HepG2 (cell line): ENCODE measurements around the gene PRR15L. TPM values are rescaled to one million over a fixed set of nuclear protein-coding genes. Genes with fewer than 3 reads are reported as not detected.

Experiments
- ASH2L ChIP-seq: fragments of 300-600, 200-600 bp; sonication (generic); IDR thresholded peaks from 2 replicates; pipeline ENCODE4 v1.7.0; 2017; ENCODE audit warnings: low read depth, mild to moderate bottlenecking, moderate library complexity, mixed read lengths, low read length; ENCODE audit not compliant: insufficient read length
- CBX5 ChIP-seq: sonication (generic); formaldehyde crosslinking; IDR thresholded peaks from 2 replicates; pipeline ENCODE4 v1.4.0; 2020; ENCODE audit warnings: missing genetic modification reagents, borderline replicate concordance
- GATAD2A ChIP-seq: IDR thresholded peaks from 2 replicates; pipeline ENCODE4 v1.6.1; 2016
- KDM2A ChIP-seq: sonication (generic); formaldehyde crosslinking; IDR thresholded peaks from 2 replicates; pipeline ENCODE4 v1.4.0; 2020; ENCODE audit warnings: low read depth, missing genetic modification reagents, borderline replicate concordance
- MAFK ChIP-seq, 2 experiments: IDR thresholded peaks in 1 of 2; conservative IDR thresholded peaks in 1 of 2; 2 replicates each; pipeline ENCODE4 v1.6.1; 2011; ENCODE audit warnings: improper control_type of control experiment in 2 of 2, low read length in 2 of 2
- MTA3 ChIP-seq: sonication (generic); formaldehyde crosslinking; IDR thresholded peaks from 2 replicates; pipeline ENCODE4 v1.4.0; 2020; ENCODE audit warnings: missing genetic modification reagents
- NFE2 ChIP-seq: sonication (generic); formaldehyde crosslinking; IDR thresholded peaks from 2 replicates; pipeline ENCODE4 v1.4.0; 2020; ENCODE audit warnings: missing genetic modification reagents
- RAD21 ChIP-seq: fragments of 450-650 bp; formaldehyde crosslinking; IDR thresholded peaks from 2 replicates; pipeline ENCODE4 v1.5.0; 2020; ENCODE audit warnings: mild to moderate bottlenecking
- SATB2 ChIP-seq: sonication (generic); formaldehyde crosslinking; IDR thresholded peaks from 2 replicates; pipeline ENCODE4 v1.5.0; 2020; ENCODE audit warnings: missing genetic modification reagents
- SOX13 ChIP-seq, 3 experiments: fragments of 450-650 bp in 1 of 3; sonication (generic) in 1 of 3; formaldehyde crosslinking in 1 of 3; IDR thresholded peaks in 2 of 3; conservative IDR thresholded peaks in 1 of 3; 2 replicates each; pipeline versions ENCODE4 v1.5.0 to v1.6.1; 2016 to 2020; ENCODE audit warnings: antibody characterized with exemption in 1 of 3, mild to moderate bottlenecking in 1 of 3, missing compliant biosample characterization in 1 of 3, missing genetic modification reagents in 1 of 3, moderate library complexity in 1 of 3
- SYNCRIP ChIP-seq: fragments of 200-400 bp; formaldehyde crosslinking; IDR thresholded peaks from 2 replicates; pipeline ENCODE4 v1.6.1; 2018; ENCODE audit warnings: mild to moderate bottlenecking, low read depth, low read length; ENCODE audit not compliant: insufficient read depth
- TCF7 ChIP-seq: sonication (generic); IDR thresholded peaks from 2 replicates; pipeline ENCODE4 v1.6.1; 2016; ENCODE audit warnings: antibody characterized with exemption, low read depth
- TEAD2 ChIP-seq: sonication (generic); formaldehyde crosslinking; IDR thresholded peaks from 2 replicates; pipeline ENCODE4 v1.9.0; 2021; ENCODE audit warnings: missing genetic modification reagents
- U2AF2 ChIP-seq: fragments of 200-400 bp; formaldehyde crosslinking; IDR thresholded peaks from 2 replicates; pipeline ENCODE4 v1.6.1; 2017; ENCODE audit warnings: low read depth, mild to moderate bottlenecking, low read length
- YY1 ChIP-seq: IDR thresholded peaks from 2 replicates; pipeline ENCODE4 v1.6.1; 2011; ENCODE audit warnings: low read length, low read depth, moderate library complexity, mild to moderate bottlenecking; ENCODE audit not compliant: insufficient read depth, insufficient replicate concordance
- ZFY ChIP-seq: sonication (generic); formaldehyde crosslinking; IDR thresholded peaks from 2 replicates; pipeline ENCODE4 v1.4.0; 2020; ENCODE audit warnings: missing genetic modification reagents
- ZNF12 ChIP-seq: sonication (generic); formaldehyde crosslinking; IDR thresholded peaks from 2 replicates; pipeline ENCODE4 v1.5.0; 2020; ENCODE audit warnings: missing genetic modification reagents
- ZNF124 ChIP-seq: sonication (generic); formaldehyde crosslinking; IDR thresholded peaks from 2 replicates; pipeline ENCODE4 v1.4.0; 2020; ENCODE audit warnings: missing genetic modification reagents
- ZNF30 ChIP-seq: sonication (generic); formaldehyde crosslinking; IDR thresholded peaks from 2 replicates; pipeline ENCODE4 v1.5.0; 2020; ENCODE audit warnings: mild to moderate bottlenecking, missing genetic modification reagents
- ZNF335 ChIP-seq: sonication (generic); formaldehyde crosslinking; IDR thresholded peaks from 2 replicates; pipeline ENCODE4 v1.4.0; 2020; ENCODE audit warnings: missing genetic modification reagents
- ZNF383 ChIP-seq: sonication (generic); formaldehyde crosslinking; IDR thresholded peaks from 2 replicates; pipeline ENCODE4 v1.4.0; 2020; ENCODE audit warnings: missing genetic modification reagents, mild to moderate bottlenecking, borderline replicate concordance
- ZNF431 ChIP-seq: sonication (generic); formaldehyde crosslinking; IDR thresholded peaks from 2 replicates; pipeline ENCODE4 v1.9.0; 2022; ENCODE audit warnings: missing genetic modification reagents, low read depth, mild to moderate bottlenecking, borderline replicate concordance
- ZNF720 ChIP-seq: sonication (generic); formaldehyde crosslinking; IDR thresholded peaks from 2 replicates; pipeline ENCODE4 v1.4.0; 2020; ENCODE audit warnings: missing genetic modification reagents
- ZNF724P ChIP-seq: sonication (generic); formaldehyde crosslinking; IDR thresholded peaks from 2 replicates; pipeline ENCODE4 v1.8.0; 2022; ENCODE audit warnings: missing genetic modification reagents, borderline replicate concordance
- polyA plus RNA-seq, 8 experiments: library from polyadenylated mRNA; depleted of rRNA in 3 of 8; stranded (reverse) in 7 of 8; unstranded in 1 of 8; fragments of >200 nt; fragmentation: Illumina TruSeq in 4 of 8; extraction: Trizol in 4 of 8; gene quantifications; 2 replicates each; pipeline versions ENCODE4 v1.2.1 to v1.2.3, GENCODE V29; 2011 to 2016; ENCODE audit warnings: low read depth in 4 of 8, missing spikeins in 1 of 8, mixed read lengths in 1 of 8; ENCODE audit not compliant: insufficient read depth in 1 of 8
- total RNA-seq, 5 experiments: library from RNA; depleted of rRNA; stranded (reverse); fragments of >200 nt; fragmentation: Illumina TruSeq; extraction: Trizol; gene quantifications; 2 replicates each; pipeline ENCODE4 v1.2.3, GENCODE V29; 2016; ENCODE audit warnings: low read depth in 1 of 5
- TF ChIP-seq, protein P1 (sequence below): sonication (generic); formaldehyde crosslinking; IDR thresholded peaks from 2 replicates; pipeline ENCODE4 v1.4.0; 2020; ENCODE audit warnings: missing genetic modification reagents
- TF ChIP-seq, protein P2 (sequence below): sonication (generic); formaldehyde crosslinking; IDR thresholded peaks from 2 replicates; pipeline ENCODE4 v1.5.0; 2020; ENCODE audit warnings: mild to moderate bottlenecking, missing genetic modification reagents, moderate library complexity
- TF ChIP-seq, protein P3 (sequence below): sonication (generic); formaldehyde crosslinking; IDR thresholded peaks from 2 replicates; pipeline ENCODE4 v1.9.0; 2021; ENCODE audit warnings: missing genetic modification reagents, mild to moderate bottlenecking, borderline replicate concordance

The PRR15L gene
- total and polyA plus RNA-seq, 2 of the 13 experiments (the other 11 are each of a cell fraction or from before 2014, with no cell fraction given): 0.44 to 2.0 TPM

DNA sequence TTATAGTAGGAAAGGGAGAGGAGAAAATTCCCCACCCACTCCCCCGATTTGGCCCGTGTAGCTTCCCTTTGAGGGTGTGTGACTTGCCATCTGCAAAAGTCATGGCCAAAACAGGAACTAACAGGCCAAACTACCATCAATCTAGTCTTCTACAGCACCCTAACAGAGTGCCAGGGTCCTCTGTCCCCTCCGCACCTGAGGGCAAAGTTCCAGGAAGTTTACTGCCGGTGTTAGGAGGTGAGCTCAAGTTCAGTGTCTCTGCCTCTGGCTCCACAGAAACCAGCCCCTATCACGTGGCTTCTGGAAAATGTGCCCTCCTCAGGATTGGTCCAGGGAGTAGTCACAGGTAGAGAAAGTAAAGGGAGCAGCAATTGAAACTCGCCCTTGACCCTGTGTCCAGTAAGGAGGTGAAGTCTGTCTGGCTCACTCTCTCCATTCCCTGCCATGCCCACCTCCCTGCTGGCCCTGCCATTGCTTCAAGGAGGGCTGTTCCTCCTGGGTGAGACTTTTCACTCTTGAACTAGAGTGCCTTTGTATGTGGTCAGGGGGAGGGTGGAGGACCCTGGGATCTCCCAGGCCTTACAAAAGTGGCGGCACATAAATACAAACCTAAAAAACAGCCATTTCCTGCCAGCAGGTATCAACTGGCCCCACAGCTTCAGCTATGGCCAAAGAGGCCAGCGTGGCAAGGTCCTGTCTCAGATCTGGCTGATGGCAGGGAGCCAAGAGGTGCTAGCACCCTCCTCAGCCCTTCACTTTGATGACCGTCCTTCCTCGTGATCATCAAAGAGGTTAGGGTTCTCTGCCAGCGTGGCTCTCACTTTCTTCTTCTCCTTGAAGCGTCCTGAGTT is 5.3 kb downstream of the PRR15L start (continued):
- no peak for TF ChIP-seq YY1
- peak; percentile 43; the same call in 1 of the 2 replicates for TF ChIP-seq KDM2A (CRISPR knock-in tag)
- TF ChIP-seq, protein P1, sequence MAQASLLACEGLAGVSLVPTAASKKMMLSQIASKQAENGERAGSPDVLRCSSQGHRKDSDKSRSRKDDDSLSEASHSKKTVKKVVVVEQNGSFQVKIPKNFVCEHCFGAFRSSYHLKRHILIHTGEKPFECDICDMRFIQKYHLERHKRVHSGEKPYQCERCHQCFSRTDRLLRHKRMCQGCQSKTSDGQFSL: no peak; the same call in 1 of the 2 replicates
- peak; percentile 19; the same call in 1 of the 2 replicates for TF ChIP-seq ZNF431 (CRISPR knock-in tag)
- TF ChIP-seq CBX5: no peak; the same call in 1 of the 2 replicates
- TF ChIP-seq SYNCRIP: no peak
- TF ChIP-seq ZNF720: no peak
- 0 out of 2 replicates have a peak, but pooled peaks have one; percentile 28 for TF ChIP-seq ZFY (CRISPR knock-in tag)
- TF ChIP-seq ZNF12: no peak
- no peak for TF ChIP-seq U2AF2
- TF ChIP-seq, protein P2, sequence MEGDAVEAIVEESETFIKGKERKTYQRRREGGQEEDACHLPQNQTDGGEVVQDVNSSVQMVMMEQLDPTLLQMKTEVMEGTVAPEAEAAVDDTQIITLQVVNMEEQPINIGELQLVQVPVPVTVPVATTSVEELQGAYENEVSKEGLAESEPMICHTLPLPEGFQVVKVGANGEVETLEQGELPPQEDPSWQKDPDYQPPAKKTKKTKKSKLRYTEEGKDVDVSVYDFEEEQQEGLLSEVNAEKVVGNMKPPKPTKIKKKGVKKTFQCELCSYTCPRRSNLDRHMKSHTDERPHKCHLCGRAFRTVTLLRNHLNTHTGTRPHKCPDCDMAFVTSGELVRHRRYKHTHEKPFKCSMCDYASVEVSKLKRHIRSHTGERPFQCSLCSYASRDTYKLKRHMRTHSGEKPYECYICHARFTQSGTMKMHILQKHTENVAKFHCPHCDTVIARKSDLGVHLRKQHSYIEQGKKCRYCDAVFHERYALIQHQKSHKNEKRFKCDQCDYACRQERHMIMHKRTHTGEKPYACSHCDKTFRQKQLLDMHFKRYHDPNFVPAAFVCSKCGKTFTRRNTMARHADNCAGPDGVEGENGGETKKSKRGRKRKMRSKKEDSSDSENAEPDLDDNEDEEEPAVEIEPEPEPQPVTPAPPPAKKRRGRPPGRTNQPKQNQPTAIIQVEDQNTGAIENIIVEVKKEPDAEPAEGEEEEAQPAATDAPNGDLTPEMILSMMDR (CRISPR knock-in tag): peak; percentile 33
- TF ChIP-seq NFE2 (CRISPR knock-in tag): no peak
- no peak for TF ChIP-seq SATB2
- TF ChIP-seq ZNF335 (CRISPR knock-in tag): no peak
- no peak for TF ChIP-seq TEAD2
- no peak for TF ChIP-seq RAD21 (CRISPR knock-in tag)
- TF ChIP-seq GATAD2A (CRISPR knock-in tag): peak; percentile 23; the same call in 1 of the 2 replicates
- no peak for TF ChIP-seq ZNF383 (CRISPR knock-in tag)
- no peak for TF ChIP-seq ASH2L
- 0 out of 2 replicates have a peak, but pooled peaks have one; percentile 67 for TF ChIP-seq ZNF124 (CRISPR knock-in tag)
- no peak for TF ChIP-seq TCF7
- no peak for TF ChIP-seq ZNF724P (CRISPR knock-in tag)
- no peak for TF ChIP-seq MTA3
- no peak for TF ChIP-seq ZNF30 (CRISPR knock-in tag)
- TF ChIP-seq MAFK (conservative IDR thresholded peaks at IDR 0.05 in 1 of 2, IDR thresholded peaks at IDR 0.05 in 1 of 2; ENCODE audit: low read length in 2 of 2): no peak
- TF ChIP-seq, protein P3, sequence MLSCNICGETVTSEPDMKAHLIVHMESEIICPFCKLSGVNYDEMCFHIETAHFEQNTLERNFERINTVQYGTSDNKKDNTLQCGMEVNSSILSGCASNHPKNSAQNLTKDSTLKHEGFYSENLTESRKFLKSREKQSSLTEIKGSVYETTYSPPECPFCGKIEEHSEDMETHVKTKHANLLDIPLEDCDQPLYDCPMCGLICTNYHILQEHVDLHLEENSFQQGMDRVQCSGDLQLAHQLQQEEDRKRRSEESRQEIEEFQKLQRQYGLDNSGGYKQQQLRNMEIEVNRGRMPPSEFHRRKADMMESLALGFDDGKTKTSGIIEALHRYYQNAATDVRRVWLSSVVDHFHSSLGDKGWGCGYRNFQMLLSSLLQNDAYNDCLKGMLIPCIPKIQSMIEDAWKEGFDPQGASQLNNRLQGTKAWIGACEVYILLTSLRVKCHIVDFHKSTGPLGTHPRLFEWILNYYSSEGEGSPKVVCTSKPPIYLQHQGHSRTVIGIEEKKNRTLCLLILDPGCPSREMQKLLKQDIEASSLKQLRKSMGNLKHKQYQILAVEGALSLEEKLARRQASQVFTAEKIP (CRISPR knock-in tag): no peak
- TF ChIP-seq SOX13 (IDR thresholded peaks at IDR 0.05): no peak
- TF ChIP-seq SOX13 (CRISPR knock-in tag; conservative IDR thresholded peaks at IDR 0.05 in 1 of 2, IDR thresholded peaks at IDR 0.05 in 1 of 2): peak in 1 of 2 experiments; percentile 57; a peak in 2 of 4 replicates
